Astrocyte of the cerebellum (primary cell): ENCODE results near the gene CALML3.

Experiments
- DNase-seq: peaks from one replicate; pipeline ENCODE4 v3.0.0-alpha.2; 2011; ENCODE audit warnings: low read depth
- H3K4me3 ChIP-seq: 2 replicates; pipeline ENCODE4 v1.5.1; 2011; ENCODE audit warnings: mild to moderate bottlenecking, low read depth, low read length, moderate library complexity
- in situ Hi-C: cut with HindIII; loops from 2 replicates; pipeline ENCODE4 v1.10.0; 2017; ENCODE audit warnings: low sequenced_read_pairs
- TF ChIP-seq, protein P1 (sequence below): IDR thresholded peaks from 2 replicates; pipeline ENCODE4 v1.5.1; 2012; ENCODE audit warnings: low read length, low read depth, moderate library complexity, mild to moderate bottlenecking; ENCODE audit errors: missing control alignments

Gene CALML3

GRCh38 chr10:5565671-5566581 lies 41.2 kb downstream of the CALML3 start:
- no peak overlapping the region for H3K4me3 ChIP-seq
- no peak for DNase-seq
- TF ChIP-seq, protein P1, sequence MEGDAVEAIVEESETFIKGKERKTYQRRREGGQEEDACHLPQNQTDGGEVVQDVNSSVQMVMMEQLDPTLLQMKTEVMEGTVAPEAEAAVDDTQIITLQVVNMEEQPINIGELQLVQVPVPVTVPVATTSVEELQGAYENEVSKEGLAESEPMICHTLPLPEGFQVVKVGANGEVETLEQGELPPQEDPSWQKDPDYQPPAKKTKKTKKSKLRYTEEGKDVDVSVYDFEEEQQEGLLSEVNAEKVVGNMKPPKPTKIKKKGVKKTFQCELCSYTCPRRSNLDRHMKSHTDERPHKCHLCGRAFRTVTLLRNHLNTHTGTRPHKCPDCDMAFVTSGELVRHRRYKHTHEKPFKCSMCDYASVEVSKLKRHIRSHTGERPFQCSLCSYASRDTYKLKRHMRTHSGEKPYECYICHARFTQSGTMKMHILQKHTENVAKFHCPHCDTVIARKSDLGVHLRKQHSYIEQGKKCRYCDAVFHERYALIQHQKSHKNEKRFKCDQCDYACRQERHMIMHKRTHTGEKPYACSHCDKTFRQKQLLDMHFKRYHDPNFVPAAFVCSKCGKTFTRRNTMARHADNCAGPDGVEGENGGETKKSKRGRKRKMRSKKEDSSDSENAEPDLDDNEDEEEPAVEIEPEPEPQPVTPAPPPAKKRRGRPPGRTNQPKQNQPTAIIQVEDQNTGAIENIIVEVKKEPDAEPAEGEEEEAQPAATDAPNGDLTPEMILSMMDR = no peak
- in situ Hi-C loops = no loop called here

DNA sequence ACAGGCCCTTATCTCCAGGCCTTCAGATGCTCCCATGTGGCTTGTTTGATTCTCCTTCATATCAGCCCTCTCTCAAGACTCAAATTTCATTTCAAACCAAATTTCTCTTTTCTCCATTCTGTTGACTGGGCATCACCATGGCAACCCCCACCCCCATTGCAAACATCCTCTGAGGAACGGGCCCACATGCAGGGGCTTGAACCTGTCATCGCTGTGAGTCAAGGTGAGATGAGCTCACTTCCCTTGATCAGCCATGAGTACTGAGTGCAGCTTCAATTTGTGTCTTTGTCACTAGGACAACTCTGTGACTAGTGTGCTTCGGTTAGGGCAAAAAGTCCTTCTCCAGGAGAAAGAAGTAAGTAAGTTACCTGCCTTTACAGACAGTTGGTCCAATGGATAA lies 41.9 kb downstream of the CALML3 start:
- DNase-seq = no peak
- in situ Hi-C loops = no loop called here
- TF ChIP-seq, protein P1 = no peak
- no peak overlapping the region for H3K4me3 ChIP-seq

DNA sequence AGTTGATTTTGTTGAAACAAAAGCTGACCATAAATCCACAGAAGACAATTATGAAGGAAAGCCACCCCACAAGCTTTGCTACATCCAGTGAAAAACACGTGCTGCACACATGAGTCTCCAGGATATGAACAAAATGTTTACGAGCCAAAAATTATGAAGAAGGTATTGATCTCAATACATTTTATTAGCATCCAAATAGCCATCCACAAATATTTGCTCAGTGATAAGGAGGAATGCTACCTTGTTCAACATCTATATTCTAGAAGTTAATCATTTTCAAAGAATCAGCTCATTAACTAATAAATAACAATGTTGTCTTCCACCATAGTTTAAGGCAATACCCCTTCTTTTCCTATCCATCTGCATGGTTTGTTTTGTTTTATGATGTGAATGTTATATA lies 42.7 kb downstream of the CALML3 start:
- TF ChIP-seq, protein P1 = no peak
- DNase-seq = no peak
- in situ Hi-C loops = no loop called here
- H3K4me3 ChIP-seq = no peak overlapping the region

- TF ChIP-seq, protein P1 = no peak
- no peak overlapping the region for H3K4me3 ChIP-seq
- no peak for DNase-seq
- in situ Hi-C loops = no loop called here
These were observed 44.2 kb downstream of the CALML3 start for GRCh38 chr10:5568984-5569383.

- no peak overlapping the region for H3K4me3 ChIP-seq
- TF ChIP-seq, protein P1 = no peak
- in situ Hi-C loops = no loop called here
- no peak for DNase-seq
These were observed 44.8 kb downstream of the CALML3 start for GRCh38 chr10:5569568-5569967.

GRCh38 chr10:5570007-5570655 lies 45.4 kb downstream of the CALML3 start:
- no peak for DNase-seq
- in situ Hi-C loops = no loop called here
- no peak overlapping the region for H3K4me3 ChIP-seq
- TF ChIP-seq, protein P1 = no peak
